Testis (tissue), 3 donors: ENCODE data around the gene BAIAP2. TPM values are rescaled to one million over a fixed set of nuclear protein-coding genes. Genes with fewer than 3 reads are reported as not detected.

ENCODE experiments used
- DNase-seq: peaks from one replicate; pipeline ENCODE4 v3.0.0-alpha.2; 2019
- H3K27ac ChIP-seq, 2 donors: fragments of 200-600 bp; sonication (generic); one replicate each; pipeline ENCODE4 v1.5.1; 2019
- H3K27me3 ChIP-seq: fragments of 200-600 bp; sonication (generic); one replicate; pipeline ENCODE4 v1.5.1; 2019
- H3K36me3 ChIP-seq: fragments of 200-600 bp; sonication (generic); one replicate; pipeline ENCODE4 v1.5.1; 2017; ENCODE audit warnings: low read depth; ENCODE audit errors: missing control alignments
- H3K4me1 ChIP-seq: fragments of 200-600 bp; sonication (generic); one replicate; pipeline ENCODE4 v1.5.1; 2019
- H3K4me3 ChIP-seq, 2 donors: fragments of 200-600 bp; sonication (generic); one replicate each; pipeline ENCODE4 v1.5.1; 2017 to 2019
- H3K9me3 ChIP-seq: fragments of 200-600 bp; sonication (generic); one replicate; pipeline ENCODE4 v1.5.1; 2017
- POLR2A ChIP-seq: fragments of 450-650 bp; IDR thresholded peaks from one replicate; pipeline ENCODE4 v1.6.1; 2017; ENCODE audit warnings: antibody characterized with exemption, mild to moderate bottlenecking, moderate library complexity
- WGBS, 2 donors: methylation state at CpG; one replicate each; pipeline ENCODE4 v1.1.5; 2018; 5-methylcytosine and 5-hydroxymethylcytosine counted together
- intact Hi-C: fragments of 100-400 bp; cut with DNase I; formaldehyde crosslinking; loops from one replicate; pipeline ENCODE4 v1.15.1; 2023; ENCODE audit warnings: low total_unique reads
- polyA plus RNA-seq: library from polyadenylated mRNA; stranded (reverse); fragments of 350-450 nt; fragmentation: Illumina TruSeq; extraction: RNeasy Lipid Tissue Mini Kit (QIAGEN cat#74804); gene quantifications from one replicate; pipeline ENCODE4 v1.2.3, GENCODE V29; 2014; ENCODE audit warnings: low read depth, low replicate concordance; ENCODE audit not compliant: insufficient read depth
- total RNA-seq, 2 donors: library from RNA; depleted of rRNA; stranded (reverse); fragments of >200 nt; gene quantifications; one replicate each; pipeline ENCODE4 v1.2.3, GENCODE V29; 2016
- TF ChIP-seq, protein P1 (sequence below), 3 experiments: fragments of 450-650 bp in 2 of 3; fragments of 200-600 bp in 1 of 3; sonication (generic) in 1 of 3; IDR thresholded peaks; one replicate each; pipeline ENCODE4 v1.5.1; 2016 to 2019; ENCODE audit warnings: antibody characterized with exemption in 3 of 3, mild to moderate bottlenecking in 2 of 3, moderate library complexity in 1 of 3

BAIAP2 gene
- total and polyA plus RNA-seq, 3 donors from 2014 or later: 36.7 to 67.5 (median 67.3) TPM

GRCh38 chr17:81046132-81046769, 11.3 kb downstream of the BAIAP2 start:
- no peak for DNase-seq
- no peak overlapping the region for H3K27ac ChIP-seq
- WGBS, 2 donors: 91 to 94% methylated on average over 13 to 17 of the region's 17 CpGs
- H3K4me1 ChIP-seq: peaks cover 35% of the 10 kb centered on the region
- H3K9me3 ChIP-seq: no peaks in the 10 kb centered on the region
- intact Hi-C loops: no loop called here
- no peak overlapping the region for H3K4me3 ChIP-seq
- H3K36me3 ChIP-seq: no peaks in the 10 kb centered on the region
- TF ChIP-seq, protein P1, sequence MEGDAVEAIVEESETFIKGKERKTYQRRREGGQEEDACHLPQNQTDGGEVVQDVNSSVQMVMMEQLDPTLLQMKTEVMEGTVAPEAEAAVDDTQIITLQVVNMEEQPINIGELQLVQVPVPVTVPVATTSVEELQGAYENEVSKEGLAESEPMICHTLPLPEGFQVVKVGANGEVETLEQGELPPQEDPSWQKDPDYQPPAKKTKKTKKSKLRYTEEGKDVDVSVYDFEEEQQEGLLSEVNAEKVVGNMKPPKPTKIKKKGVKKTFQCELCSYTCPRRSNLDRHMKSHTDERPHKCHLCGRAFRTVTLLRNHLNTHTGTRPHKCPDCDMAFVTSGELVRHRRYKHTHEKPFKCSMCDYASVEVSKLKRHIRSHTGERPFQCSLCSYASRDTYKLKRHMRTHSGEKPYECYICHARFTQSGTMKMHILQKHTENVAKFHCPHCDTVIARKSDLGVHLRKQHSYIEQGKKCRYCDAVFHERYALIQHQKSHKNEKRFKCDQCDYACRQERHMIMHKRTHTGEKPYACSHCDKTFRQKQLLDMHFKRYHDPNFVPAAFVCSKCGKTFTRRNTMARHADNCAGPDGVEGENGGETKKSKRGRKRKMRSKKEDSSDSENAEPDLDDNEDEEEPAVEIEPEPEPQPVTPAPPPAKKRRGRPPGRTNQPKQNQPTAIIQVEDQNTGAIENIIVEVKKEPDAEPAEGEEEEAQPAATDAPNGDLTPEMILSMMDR (IDR thresholded peaks at IDR 0.05): no peak
- no peak for TF ChIP-seq POLR2A
- H3K27me3 ChIP-seq: no peaks in the 10 kb centered on the region

- TF ChIP-seq, protein P1 (IDR thresholded peaks at IDR 0.05): no peak
- no peak for TF ChIP-seq POLR2A
- Histone ChIP-seq H3K36me3 (no peaks in the 10 kb centered on the region), H3K9me3 (no peaks in the 10 kb centered on the region), H3K27ac (no peak overlapping the region), H3K4me1 (peaks cover 34% of the 10 kb centered on the region), H3K27me3 (no peaks in the 10 kb centered on the region), H3K4me3 (no peak overlapping the region)
- WGBS, 2 donors: 89 to 98% methylated on average over 9 to 18 of the region's 18 CpGs
- intact Hi-C loops: no loop called here
- no peak for DNase-seq
Measured at GRCh38 chr17:81046770-81047359, 11.9 kb downstream of the BAIAP2 start.

DNA sequence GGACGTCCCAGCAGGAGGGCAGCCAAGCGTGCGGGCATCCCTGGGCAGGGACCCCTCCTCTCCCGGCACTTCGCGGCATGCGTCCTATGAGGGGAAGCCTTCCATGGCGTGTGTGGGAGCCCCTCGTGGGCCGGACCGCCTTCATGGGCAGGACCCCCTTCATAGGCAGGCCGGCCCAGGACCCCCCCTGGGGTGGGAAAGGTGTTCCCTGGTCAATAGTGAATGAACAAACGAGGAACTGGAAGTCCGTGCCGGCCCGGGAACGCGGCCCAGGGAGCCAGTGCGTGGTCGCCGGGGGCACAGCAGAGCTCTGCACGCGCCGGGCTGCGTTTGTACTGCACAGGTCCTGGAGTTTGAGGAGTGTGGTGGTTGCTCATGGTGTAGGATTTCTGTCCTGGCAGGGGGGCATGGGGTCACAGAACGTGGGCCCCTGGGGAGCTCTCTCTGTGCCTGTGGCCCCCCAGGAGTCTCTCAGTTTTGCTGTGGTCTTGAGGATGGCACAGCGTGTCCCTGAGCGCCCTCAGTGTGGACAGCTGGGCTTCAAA, 13.9 kb downstream of the BAIAP2 start:
- Histone ChIP-seq H3K27ac (no peak overlapping the region), H3K36me3 (no peaks in the 10 kb centered on the region), H3K27me3 (no peaks in the 10 kb centered on the region), H3K4me3 (no peak overlapping the region), H3K9me3 (no peaks in the 10 kb centered on the region), H3K4me1 (peaks cover 28% of the 10 kb centered on the region)
- TF ChIP-seq, protein P1 (IDR thresholded peaks at IDR 0.05): no peak
- no peak for TF ChIP-seq POLR2A
- intact Hi-C loops: no loop called here
- 81 to 91% methylated on average over 9 to 24 of the region's 28 CpGs for WGBS, 2 donors
- DNase-seq: no peak

DNA sequence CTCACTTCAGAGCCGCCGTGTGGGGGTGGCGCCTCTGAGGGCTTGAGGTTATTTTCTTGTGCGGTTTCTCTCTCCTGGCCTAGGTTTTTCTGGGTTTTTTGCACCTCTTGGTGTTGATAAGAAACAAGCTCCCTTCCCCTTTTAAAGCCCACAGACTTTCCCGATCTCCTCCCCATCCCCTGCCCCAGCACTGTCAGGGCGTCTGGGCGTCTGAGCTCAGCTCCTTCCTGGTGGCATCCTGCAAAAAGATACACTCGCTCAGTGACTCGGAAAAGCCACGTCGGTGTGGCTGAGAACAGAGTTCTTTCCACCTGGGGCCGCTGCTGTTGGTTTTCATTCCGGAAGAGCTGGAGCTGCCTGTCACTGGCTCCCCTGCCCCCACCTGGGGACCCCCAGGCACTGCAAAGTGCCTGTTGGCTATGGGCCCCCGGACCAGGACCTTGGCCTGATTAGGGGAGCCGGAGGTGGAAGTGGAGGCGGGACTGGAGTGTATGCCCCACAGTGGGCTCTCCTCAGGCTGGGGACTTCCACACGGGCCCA, 14.5 kb downstream of the BAIAP2 start:
- Histone ChIP-seq H3K9me3 (no peaks in the 10 kb centered on the region), H3K36me3 (no peaks in the 10 kb centered on the region), H3K4me3 (no peak overlapping the region), H3K27me3 (no peaks in the 10 kb centered on the region), H3K27ac (no peak overlapping the region), H3K4me1 (peaks cover 23% of the 10 kb centered on the region)
- no peak for DNase-seq
- intact Hi-C loops: no loop called here
- TF ChIP-seq, protein P1 (IDR thresholded peaks at IDR 0.05): no peak
- no peak for TF ChIP-seq POLR2A
- WGBS, 2 donors: 63 to 84% methylated on average over 13 to 17 of the region's 17 CpGs
